HL-60/S4 treated with retinoic acid at 250 ng/mL for 4 days and 3 days (cell line): Measurements from ENCODE around the gene DAGLA.
"Not testable (repeated sequence)": the region's sequence is repeated elsewhere in the genome, so short reads cannot be mapped to it uniquely, and the experiment has no call there.

Source experiments
- in situ Hi-C: fragments of 300-500 bp; cut with MboI; formaldehyde crosslinking; loops from 2 replicates; pipeline ENCODE4 v1.7.0; 2022; ENCODE audit warnings: low sequenced_read_pairs

Gene DAGLA

GRCh38 chr11:61666684-61667297, 13.4 kb upstream of the DAGLA start:
- in situ Hi-C loops = no loop called here

GRCh38 chr11:61667684-61668305, 12.4 kb upstream of the DAGLA start:
- in situ Hi-C loops = no loop called here

DNA sequence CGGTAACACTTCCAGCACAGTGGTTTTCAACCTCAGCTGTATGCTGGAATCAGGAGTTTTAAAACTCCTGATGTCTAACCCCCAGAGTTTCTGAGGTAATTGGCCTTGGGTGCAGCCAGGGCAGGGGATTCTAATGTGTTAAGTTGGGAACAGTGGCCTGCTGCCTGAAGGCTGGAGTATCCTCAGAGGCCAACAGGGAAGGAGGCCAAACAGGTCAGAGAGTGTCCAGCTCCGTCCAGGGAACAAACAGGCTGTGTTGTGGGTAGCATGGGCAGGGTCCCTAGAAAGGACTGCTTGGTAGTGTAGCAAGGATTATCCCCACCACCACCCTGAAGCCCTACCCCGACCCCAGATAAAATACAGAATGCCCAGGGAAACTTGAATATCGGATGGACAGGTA, 10.8 kb upstream of the DAGLA start:
- in situ Hi-C loops = no loop called here

- in situ Hi-C loops = no loop called here
Measured at GRCh38 chr11:61670626-61671025, 9.6 kb upstream of the DAGLA start.

DNA sequence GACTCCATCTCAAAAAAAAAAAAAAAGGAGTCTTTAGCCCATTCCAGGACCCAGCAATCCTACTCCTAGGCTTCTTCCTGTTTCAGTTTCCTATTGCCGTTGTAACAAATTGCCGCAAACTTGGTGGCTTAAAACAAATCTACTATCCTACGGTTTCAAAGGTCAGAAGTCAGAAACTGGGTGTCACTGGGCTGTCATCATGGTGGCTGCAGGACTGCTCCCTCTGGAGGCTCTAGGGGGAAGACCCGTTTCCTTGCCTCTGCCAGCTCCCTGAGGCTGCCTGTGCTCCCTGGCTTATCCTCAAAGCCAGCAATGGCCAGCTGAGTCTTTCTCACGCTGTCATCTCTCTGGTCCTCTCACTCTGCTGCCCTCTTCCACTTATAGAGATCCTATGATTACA, 8.7 kb upstream of the DAGLA start:
- in situ Hi-C loops = no loop called here

- in situ Hi-C loops = not testable (repeated sequence)
Measured at GRCh38 chr11:61673946-61674467, 6.2 kb upstream of the DAGLA start.

DNA sequence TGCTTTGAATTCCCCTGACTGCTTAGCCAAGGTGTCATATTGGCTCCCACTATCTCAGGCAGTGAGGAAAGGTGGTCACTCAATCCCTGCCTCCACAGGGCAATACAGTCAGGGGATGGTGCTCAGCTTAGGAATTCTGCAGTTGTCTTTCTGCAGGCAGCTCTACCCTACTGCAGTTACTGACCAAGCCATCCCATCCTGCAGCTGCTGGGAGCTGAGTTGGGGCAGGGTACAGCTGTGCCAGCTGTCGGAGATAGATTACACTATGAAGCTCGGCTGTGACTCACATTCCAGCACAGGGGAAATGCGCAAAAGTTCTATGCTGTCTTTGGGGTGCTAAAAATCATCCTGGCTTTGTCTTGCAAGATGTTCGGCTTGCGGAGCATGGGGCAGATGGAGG, 4.4 kb upstream of the DAGLA start:
- in situ Hi-C loops = no loop called here

- in situ Hi-C loops = no loop called here
Measured at GRCh38 chr11:61679296-61679695, 895 bp upstream of the DAGLA start.

- in situ Hi-C loops = no loop called here
Measured at GRCh38 chr11:61680622-61681221, 531 bp downstream of the DAGLA start.

DNA sequence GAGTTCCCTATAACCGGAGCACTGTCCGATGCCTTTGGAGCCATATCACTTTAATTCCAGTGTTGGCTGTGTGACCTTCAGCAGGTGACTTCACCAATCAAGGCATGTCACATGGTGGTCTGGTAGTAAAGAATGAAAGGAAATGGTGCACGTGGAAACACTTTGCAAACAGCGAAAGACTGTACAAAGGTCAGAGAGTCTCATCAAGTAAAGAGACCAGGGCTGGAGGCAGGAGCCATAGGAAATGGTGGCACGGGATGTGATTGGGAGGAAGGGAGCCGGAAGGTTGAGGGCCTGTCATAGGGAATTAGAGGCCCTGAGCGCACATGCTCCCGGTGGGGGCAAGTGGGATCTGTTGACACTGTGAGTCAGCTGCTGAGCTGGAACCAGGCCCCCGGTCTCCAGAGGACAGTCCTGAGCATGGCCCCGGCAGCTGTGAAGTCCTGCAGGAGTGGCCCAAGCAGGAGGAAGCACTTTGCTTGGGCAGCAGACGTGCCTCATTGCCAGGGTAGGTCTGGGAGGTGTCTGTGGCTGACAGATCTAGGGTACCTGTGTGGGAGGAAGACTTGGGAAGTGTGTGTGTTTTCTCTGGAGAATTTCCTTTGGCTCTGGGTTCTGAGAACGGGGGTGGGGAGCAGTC, 2.0 kb downstream of the DAGLA start:
- in situ Hi-C loops = no loop called here

DNA sequence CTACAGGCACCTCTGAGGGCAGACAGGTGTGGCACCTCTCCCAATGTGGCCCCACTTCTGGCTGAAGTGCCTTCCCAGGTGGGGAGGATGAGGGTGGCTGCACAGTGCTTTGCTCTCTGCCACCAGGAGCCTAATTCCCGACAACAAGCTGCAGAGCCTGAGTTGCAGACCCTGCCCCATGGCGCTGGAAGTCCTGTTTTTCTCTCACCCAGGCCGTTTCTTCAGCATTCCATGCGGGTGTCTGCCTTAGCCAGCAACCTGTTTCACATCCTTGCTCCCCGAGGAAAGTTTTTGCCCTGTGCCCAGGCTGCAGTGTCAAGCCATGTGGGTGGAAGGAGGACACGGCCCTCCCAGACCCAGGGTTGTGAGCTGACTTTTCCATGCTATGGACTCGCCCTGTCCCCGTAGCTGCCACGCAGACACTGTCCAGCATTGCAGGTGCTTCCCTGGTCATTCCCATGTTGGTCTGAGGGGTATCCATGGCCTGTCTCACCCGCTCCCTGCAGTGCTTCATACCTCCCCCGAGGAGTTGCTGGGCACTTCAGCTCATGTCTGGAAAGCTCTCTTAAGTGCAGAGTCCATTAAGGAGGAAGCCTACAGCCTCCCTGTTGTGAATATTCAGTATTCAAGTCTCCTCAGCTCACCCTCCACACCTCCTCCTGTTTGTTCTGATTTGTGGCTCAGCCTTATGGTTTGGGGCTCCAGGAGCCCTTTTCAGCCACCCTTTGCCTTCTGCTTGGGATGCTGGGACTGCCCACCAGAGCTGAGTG, 2.9 kb downstream of the DAGLA start:
- in situ Hi-C loops = no loop called here

DNA sequence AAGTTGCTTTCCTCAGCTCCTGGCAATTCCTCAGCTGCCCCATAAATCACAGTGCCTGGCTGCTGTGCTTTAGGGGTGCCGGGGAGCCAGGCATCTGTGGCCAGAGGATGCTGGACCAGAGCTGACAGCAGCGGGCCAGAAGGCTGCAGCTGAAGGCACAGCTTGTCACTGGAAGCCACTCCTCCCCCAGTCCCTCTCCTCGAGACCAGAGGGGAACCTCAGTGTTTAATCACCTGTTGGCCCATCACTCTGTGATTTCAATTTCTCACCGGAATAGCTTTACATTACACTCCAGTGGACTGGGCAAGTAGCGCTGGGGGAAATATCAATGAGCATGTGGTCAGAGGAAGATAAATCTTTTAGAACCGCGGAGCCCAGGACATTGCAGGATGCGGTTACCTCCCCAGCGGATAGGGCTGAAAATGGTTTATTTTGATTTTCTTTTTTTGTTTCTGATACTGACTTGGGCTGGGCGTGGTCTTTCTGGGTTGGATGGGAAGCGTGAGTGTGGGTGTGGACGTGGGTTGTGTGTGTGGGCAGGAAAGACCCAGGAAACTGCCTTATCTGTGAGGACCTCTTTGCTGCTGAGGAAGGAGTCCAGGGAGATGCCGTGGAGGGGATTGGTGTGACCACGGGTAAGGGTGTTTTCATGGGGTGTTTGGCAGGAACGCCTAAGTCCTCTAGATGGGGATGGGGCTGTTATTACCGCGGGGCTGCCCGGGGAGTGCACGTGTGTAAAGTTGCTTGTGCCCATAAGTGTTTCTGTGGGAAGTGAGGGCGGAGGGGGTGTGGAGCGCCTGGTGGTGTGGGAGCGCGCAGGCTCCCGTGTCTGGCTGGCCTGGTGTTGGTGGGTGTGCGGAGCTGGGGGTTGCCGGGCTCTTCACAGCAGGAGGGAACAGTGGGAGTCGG, 4.0 kb downstream of the DAGLA start:
- in situ Hi-C loops = no loop called here

DNA sequence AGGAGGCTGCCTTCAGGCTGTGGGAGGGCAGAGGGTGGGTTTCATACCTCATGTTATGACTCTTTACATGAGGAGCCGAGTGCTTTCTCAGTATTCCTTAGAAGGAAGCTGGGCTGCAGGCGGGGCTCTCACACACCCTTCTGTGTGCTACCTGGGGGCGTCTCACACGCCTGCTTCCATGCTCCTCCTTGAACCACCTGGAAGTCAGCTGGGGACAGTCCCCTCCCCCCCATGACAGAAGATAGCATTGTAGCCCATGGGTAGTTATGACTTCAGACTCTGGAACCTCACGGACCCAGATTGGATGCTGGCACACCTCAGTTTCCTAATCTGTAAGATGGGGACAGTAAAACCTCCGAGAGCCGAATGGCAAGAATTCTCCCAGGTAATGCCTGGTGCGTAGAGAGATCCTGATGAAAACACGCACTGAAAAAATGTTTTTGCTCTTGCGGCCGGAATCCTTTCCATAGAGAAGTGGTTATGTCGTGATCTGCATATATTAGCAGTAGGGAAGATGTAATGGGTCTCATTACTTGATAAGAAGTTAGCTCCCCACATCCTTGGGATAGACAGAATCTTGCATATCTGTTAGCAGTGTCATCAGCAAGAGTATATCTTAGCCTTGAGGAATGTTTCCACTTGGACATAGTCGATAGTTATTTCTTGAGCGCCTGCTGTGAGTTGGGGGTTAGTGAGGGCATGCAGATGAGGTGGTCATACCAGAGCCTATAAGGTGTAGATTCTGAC, 4.9 kb downstream of the DAGLA start:
- in situ Hi-C loops = no loop called here

GRCh38 chr11:61685617-61685967, 5.4 kb downstream of the DAGLA start:
- in situ Hi-C loops = no loop called here

DNA sequence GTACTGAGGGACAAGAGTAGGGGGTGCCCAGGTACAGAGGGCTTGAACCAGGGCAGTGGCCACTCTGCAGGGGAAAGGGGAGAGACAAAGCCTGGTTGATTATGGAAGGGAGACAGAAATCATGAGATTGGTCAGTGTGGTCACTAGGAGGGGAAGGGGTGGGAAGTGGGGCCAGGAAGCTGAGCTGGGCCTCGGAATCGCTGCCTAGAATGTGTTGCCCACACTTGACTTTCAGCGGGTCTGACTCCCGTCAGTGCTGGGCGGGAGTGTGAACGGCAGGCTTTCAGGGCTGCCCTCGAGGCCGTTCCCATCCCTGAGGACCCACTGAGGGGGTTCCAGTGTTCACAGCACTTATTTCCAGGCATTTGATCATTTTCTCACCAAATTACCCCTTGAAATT, 5.9 kb downstream of the DAGLA start:
- in situ Hi-C loops = no loop called here

- in situ Hi-C loops = no loop called here
Measured at GRCh38 chr11:61686469-61686868, 6.3 kb downstream of the DAGLA start.

DNA sequence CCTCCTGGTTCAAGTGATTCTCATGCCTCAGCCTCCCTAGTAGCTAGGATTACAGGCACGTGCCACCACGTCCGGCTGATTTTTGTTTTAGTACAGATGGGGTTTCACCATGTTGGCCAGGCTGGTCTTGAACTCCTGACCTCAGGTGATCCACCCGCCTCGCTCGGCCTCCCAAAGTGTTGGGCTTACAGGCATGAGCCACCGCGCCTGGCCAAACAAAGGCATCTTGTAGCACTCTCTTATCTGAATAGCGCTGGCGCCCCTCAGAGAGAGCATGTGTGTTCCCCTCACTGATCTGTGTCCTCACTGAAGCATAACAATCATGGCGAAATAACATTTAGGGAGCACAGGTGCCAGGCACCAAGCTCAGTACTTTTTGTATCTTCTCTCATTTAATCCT, 7.2 kb downstream of the DAGLA start:
- in situ Hi-C loops = no loop called here

GRCh38 chr11:61688365-61689163, 8.4 kb downstream of the DAGLA start:
- in situ Hi-C loops = no loop called here

DNA sequence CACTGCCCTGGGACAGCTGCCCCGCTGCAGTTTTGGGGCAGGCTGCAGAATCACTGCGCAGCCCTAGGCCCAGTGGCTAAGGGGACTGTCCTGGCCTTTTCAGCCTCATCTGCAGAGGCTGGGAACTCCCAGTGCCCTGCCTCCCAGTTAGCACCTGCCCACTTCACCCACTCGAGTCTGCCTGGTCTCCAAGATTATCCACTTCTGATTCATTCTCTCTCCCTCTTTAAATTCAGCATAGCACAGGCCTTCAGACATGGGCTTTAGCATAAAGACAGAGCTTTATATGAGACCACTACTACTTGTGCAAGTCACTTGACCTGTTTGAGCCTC, 8.9 kb downstream of the DAGLA start:
- in situ Hi-C loops = no loop called here
